GM19193 (cell line): Measurements from ENCODE around the gene STAG1.

Experiments used
- POLR2A ChIP-seq: IDR thresholded peaks from 4 replicates; pipeline ENCODE4 v1.6.1; 2011; ENCODE audit not compliant: insufficient read depth, insufficient read length; ENCODE audit errors: extremely low read depth

Gene STAG1

DNA sequence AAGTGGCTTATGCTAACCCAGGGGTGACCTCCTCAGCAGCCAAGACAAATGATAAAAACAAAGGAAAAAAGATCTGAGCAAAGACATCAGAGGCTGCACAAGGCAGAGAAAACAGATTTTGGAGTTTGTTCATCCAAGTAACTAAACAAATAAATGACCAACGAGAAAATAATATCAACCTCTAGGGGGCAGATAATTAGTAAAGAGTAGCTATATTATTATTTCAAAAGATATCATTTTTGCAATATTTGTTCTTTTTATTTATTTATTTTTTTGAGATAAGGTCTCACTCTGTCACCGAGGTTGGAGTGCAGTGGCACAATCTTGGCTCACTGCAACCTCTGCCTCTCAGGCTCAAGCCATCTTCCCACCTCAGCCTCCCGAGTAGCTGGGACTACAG lies 400.3 kb downstream of the STAG1 start:
- TF ChIP-seq POLR2A, result no peak

- no peak for TF ChIP-seq POLR2A
Observed at GRCh38 chr3:136351351-136351750, 400.8 kb downstream of the STAG1 start.

GRCh38 chr3:136350557-136350956 lies 401.6 kb downstream of the STAG1 start:
- no peak for TF ChIP-seq POLR2A

GRCh38 chr3:136350132-136350531 lies 402.0 kb downstream of the STAG1 start:
- TF ChIP-seq POLR2A, result no peak

DNA sequence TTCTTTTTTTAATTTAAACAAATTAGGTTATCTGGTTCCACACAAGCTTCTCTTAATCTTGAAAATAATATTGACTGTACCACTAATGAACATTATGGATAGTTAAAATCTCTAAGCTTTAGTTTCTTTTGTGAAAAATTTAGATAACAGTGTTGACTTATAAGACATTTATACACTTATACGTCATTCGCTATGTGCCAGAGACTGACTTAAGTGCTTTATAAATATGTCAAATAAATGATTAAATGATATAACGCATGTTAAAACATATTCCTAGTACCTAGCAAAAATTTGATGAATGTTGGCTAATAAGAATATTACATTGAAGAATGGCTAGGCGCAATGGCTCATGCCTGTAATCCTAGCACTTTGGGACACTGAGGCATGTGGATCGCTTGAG lies 405.7 kb downstream of the STAG1 start:
- no peak for TF ChIP-seq POLR2A

DNA sequence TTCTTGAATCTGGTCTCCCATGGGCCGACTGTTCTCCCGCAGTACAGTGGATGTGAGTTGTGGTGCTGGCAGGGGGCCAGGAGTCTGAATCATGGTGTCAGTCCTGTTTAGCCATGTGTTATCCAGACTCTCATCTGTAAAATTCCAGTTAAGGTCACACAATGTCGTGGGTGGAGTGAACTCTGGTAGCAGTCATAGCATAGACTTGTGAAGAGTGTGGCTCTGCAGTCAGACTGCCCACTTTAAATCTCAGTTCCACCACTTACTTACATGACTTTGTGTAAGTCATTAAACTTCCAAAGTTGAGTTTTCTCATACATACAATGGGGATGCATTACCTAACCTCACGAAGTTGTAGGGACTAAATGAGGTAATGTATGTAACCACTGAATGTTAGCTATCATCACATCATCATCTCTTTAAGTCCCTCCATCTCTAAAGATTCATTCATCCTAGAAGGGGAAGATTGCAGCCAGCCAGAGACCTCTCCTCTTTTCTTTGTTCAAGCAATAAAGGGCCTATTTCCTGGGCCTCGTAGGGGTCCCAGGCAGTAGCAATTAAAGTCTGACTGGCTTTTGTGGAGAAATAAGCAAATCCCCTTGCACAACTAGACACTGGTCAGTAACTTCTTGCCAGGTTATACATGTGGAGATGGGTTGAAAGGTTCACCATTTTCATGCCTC lies 408.2 kb downstream of the STAG1 start:
- TF ChIP-seq POLR2A, result no peak

GRCh38 chr3:136343446-136343845 lies 408.7 kb downstream of the STAG1 start:
- no peak for TF ChIP-seq POLR2A

DNA sequence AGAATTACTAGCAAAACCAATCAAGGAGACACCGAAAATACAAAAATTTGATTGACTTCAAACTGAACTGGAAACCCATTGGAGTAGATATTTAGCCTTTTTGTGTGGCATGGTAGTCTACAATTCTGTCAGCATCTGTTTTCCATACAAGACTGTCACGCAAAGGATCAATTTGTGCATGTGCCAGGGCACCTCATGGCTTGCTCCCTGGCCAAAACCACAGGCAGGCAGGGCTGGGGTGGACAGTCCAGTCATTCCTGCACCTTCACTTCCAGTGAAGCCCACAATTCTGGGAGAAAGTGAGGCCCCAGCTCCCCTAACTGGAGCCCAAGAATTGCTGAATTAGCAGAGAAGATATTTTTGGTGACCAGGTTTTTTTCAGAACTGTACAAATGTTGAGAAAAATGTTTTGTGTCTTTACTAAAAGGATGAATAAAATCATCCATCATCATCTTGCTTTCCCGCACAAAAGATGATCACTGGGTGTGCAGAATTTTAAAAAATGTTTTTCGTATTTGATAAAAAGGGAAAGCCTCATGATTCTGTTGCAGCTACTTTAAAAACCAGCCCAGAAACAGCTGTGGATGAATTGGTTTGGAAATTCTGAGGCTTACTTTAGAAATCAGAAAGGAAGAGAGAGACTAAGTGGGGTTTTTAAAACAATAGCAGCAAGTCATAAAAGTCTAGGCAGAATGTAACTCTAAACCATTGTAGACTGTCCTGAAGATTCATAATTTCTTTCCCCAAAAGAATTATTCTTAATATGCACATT lies 415.7 kb downstream of the STAG1 start:
- no peak for TF ChIP-seq POLR2A

DNA sequence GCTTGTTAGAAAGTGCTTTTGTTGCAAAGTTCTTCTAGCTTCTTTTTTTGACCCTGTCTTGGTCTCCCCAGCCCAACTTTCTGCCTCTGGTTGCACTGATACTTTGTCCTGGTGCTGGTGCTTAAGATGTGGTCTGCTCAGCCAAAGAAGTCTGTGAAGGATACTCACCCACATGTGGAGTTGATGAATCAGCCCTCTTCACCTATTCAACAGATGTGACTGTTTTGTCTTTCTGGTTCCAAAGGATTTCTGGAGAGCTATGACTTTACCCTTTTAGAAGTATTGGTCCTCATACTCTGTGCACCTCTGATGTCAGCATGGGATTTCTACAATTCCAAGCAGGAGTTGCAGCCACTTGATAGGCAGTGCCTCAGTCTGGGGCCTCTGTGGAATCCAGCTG lies 418.0 kb downstream of the STAG1 start:
- no peak for TF ChIP-seq POLR2A

DNA sequence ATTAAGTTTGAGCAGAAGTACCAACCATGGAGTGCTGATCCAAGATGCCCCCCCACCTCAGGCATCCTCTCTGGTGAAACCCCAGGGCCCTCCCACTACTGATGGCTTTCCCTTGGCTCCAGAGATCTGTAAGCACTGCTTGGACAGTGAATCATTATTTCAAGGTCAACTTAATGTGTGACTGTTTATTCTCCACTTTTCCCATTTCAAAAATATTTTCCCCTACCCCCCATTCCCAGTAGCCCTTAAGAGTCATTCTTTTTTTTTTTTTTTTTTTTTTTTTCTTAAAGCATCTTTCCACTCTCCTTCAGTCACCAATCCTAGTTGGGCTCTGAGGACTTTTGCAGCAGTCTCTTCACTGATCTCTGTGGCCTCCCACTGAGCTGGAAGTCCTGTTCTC lies 419.4 kb downstream of the STAG1 start:
- TF ChIP-seq POLR2A, result no peak

- TF ChIP-seq POLR2A, result no peak
Observed at GRCh38 chr3:136332302-136332701, 419.9 kb downstream of the STAG1 start.

GRCh38 chr3:136330900-136331299 lies 421.3 kb downstream of the STAG1 start:
- TF ChIP-seq POLR2A, result no peak

DNA sequence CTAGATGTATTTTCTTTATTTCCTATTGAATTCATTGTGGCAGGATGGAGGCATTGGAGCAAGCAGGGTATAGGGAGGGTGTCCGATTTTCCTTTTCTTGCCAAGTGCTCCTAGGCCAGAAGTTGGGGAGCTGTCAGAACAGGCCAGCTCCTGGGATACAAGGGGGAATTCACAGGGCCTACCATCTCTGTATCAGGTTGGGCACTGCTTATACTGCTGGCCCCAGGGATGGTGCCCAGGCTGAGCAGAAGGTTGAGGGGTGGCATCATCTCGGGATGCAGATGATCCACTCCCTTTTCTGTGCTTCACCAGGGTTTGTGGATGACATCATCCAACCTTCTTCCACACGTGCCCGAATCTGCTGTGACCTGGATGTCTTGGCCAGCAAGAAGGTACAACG lies 422.6 kb downstream of the STAG1 start:
- TF ChIP-seq POLR2A, result no peak

DNA sequence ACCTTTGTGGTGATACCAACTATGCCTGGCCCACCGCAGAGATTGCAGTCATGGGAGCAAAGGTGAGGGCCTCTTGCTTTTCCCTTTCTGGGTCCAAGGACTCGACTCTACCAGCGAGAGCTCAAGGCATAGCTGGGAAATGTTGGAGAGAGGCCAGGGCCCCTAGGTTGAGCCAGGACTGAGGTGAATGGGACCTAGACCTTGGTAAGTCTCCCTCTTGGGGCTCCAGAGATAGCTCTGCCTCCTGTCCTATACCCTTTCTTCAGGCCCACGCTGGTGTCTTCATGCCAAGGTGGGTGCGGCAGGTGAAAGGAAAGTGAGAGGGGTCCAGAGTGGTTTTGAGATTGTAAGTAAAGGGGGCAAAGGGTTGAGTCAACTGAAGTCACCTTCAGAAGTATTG lies 424.5 kb downstream of the STAG1 start:
- TF ChIP-seq POLR2A, result no peak

- no peak for TF ChIP-seq POLR2A
Observed at GRCh38 chr3:136326316-136326715, 425.9 kb downstream of the STAG1 start.

- no peak for TF ChIP-seq POLR2A
Observed at GRCh38 chr3:136311968-136312367, 440.2 kb downstream of the STAG1 start.

- TF ChIP-seq POLR2A, result no peak
Observed at GRCh38 chr3:136311261-136311660, 440.9 kb downstream of the STAG1 start.

GRCh38 chr3:136305879-136306278 lies 446.3 kb downstream of the STAG1 start:
- no peak for TF ChIP-seq POLR2A
